SU-DHL-6 (cell line): ENCODE measurements around the gene B4GALT1.

Experiments
- H2AFZ ChIP-seq: fragments of 200-600 bp; sonication (generic); 2 replicates; pipeline ENCODE4 v1.6.1; 2014; ENCODE audit warnings: low read depth, mild to moderate bottlenecking, moderate library complexity, mixed read lengths, antibody characterized with exemption, low read length; ENCODE audit not compliant: severe bottlenecking
- H3F3A ChIP-seq: fragments of 200-600 bp; shearing (Covaris generic); 2 replicates; pipeline ENCODE4 v1.6.0; 2016; ENCODE audit warnings: antibody characterized with exemption, mild to moderate bottlenecking; ENCODE audit not compliant: insufficient read depth
- H3K27ac ChIP-seq: fragments of 200-600 bp; sonication (generic); 2 replicates; pipeline ENCODE4 v1.5.1; 2016; ENCODE audit warnings: low read depth, mild to moderate bottlenecking, low read length, moderate library complexity, mixed read lengths
- H3K27me3 ChIP-seq: fragments of 200-600 bp; sonication (generic), shearing (Covaris generic); 2 replicates; pipeline ENCODE4 v1.6.0; 2014; ENCODE audit warnings: mild to moderate bottlenecking, low read length
- H3K36me3 ChIP-seq: fragments of 200-600 bp; sonication (generic); 2 replicates; pipeline ENCODE4 v1.6.1; 2014; ENCODE audit warnings: mild to moderate bottlenecking, low read length, mixed read lengths
- H3K4me2 ChIP-seq: fragments of 300-600, 200-600 bp; shearing (Covaris generic), sonication (generic); 2 replicates; pipeline ENCODE4 v1.6.0; 2014; ENCODE audit warnings: low read length, low read depth, mild to moderate bottlenecking; ENCODE audit not compliant: poor library complexity, severe bottlenecking
- H3K4me3 ChIP-seq: fragments of 200-600 bp; sonication (generic); 2 replicates; pipeline ENCODE4 v1.5.1; 2014; ENCODE audit warnings: antibody characterized with exemption, low read length, mild to moderate bottlenecking, mixed read lengths; ENCODE audit not compliant: insufficient read depth, poor library complexity, severe bottlenecking
- H3K79me2 ChIP-seq: fragments of 200-600 bp; sonication (generic); 2 replicates; pipeline ENCODE4 v1.6.1; 2014; ENCODE audit warnings: mild to moderate bottlenecking, low read length, moderate library complexity; ENCODE audit not compliant: insufficient read depth
- H3K9ac ChIP-seq: fragments of 200-600 bp; sonication (generic); 2 replicates; pipeline ENCODE4 v1.7.0; 2014; ENCODE audit warnings: mild to moderate bottlenecking, low read length
- H3K9me2 ChIP-seq: fragments of 200-600 bp; sonication (generic); replicated peaks from 2 replicates; pipeline ENCODE4 v1.6.1; 2014; ENCODE audit warnings: low read length; ENCODE audit not compliant: insufficient read depth
- H3K9me3 ChIP-seq: fragments of 200-600 bp; sonication (generic); 2 replicates; pipeline ENCODE4 v1.6.1; 2014; ENCODE audit warnings: low read length, mixed read lengths; ENCODE audit not compliant: insufficient read depth
- H4K20me1 ChIP-seq: fragments of 200-600 bp; sonication (generic); 2 replicates; pipeline ENCODE4 v1.6.1; 2014; ENCODE audit warnings: low read depth, mild to moderate bottlenecking, antibody characterized with exemption, low read length, moderate library complexity, mixed read lengths
- CTCF ChIP-seq: fragments of 200-600 bp; sonication (generic); IDR thresholded peaks from one replicate; pipeline ENCODE4 v1.5.1; 2017; ENCODE audit warnings: antibody characterized with exemption, mild to moderate bottlenecking, low read length, moderate library complexity; ENCODE audit not compliant: insufficient read depth, poor library complexity, severe bottlenecking
- EZH2phosphoT487 ChIP-seq: fragments of 200-600 bp; sonication (generic), shearing (Covaris generic); conservative IDR thresholded peaks from 2 replicates; pipeline ENCODE4 v1.6.1; 2018; ENCODE audit warnings: mild to moderate bottlenecking, antibody characterized with exemption, low read length, moderate library complexity, mixed read lengths

The B4GALT1 gene

GRCh38 chr9:33107762-33108161 is 59.4 kb downstream of the B4GALT1 start:
- Histone ChIP-seq H3K79me2 (no peaks in the 10 kb centered on the region), H3K4me3 (no peak overlapping the region), H3K9me3 (no peaks in the 10 kb centered on the region), H3F3A (no peaks in the 10 kb centered on the region), H3K4me2 (no peak overlapping the region), H3K9ac (no peak overlapping the region), H3K36me3 (no peaks in the 10 kb centered on the region), H3K27ac (no peak overlapping the region), H4K20me1 (no peaks in the 10 kb centered on the region), H2AFZ (no peak overlapping the region), H3K9me2 (no peaks in the 10 kb centered on the region), H3K27me3 (no peaks in the 10 kb centered on the region)
- no peak for TF ChIP-seq CTCF
- no peak for TF ChIP-seq EZH2phosphoT487

GRCh38 chr9:33106827-33107621 is 60.1 kb downstream of the B4GALT1 start:
- Histone ChIP-seq H3K27me3 (no peaks in the 10 kb centered on the region), H3K27ac (no peak overlapping the region), H3K4me3 (no peak overlapping the region), H3F3A (no peaks in the 10 kb centered on the region), H3K4me2 (no peak overlapping the region), H2AFZ (no peak overlapping the region), H4K20me1 (no peaks in the 10 kb centered on the region), H3K36me3 (no peaks in the 10 kb centered on the region), H3K79me2 (no peaks in the 10 kb centered on the region), H3K9me3 (no peaks in the 10 kb centered on the region), H3K9ac (no peak overlapping the region), H3K9me2 (no peaks in the 10 kb centered on the region)
- TF ChIP-seq EZH2phosphoT487, result no peak
- no peak for TF ChIP-seq CTCF

- H3K27ac ChIP-seq, result no peak overlapping the region
- no peak overlapping the region for H2AFZ ChIP-seq
- no peaks in the 10 kb centered on the region for H3K36me3 ChIP-seq
- TF ChIP-seq EZH2phosphoT487 (no peak), CTCF (no peak)
- H3K27me3 ChIP-seq, result no peaks in the 10 kb centered on the region
- no peaks in the 10 kb centered on the region for H3F3A ChIP-seq
- no peak overlapping the region for H3K4me2 ChIP-seq
- no peaks in the 10 kb centered on the region for H3K9me2 ChIP-seq
- no peaks in the 10 kb centered on the region for H3K9me3 ChIP-seq
- no peaks in the 10 kb centered on the region for H3K79me2 ChIP-seq
- H3K9ac ChIP-seq, result no peak overlapping the region
- H4K20me1 ChIP-seq, result no peaks in the 10 kb centered on the region
- H3K4me3 ChIP-seq, result no peak overlapping the region
Observed at GRCh38 chr9:33106372-33106771, 60.8 kb downstream of the B4GALT1 start.
